ENCODE data around the gene IGFALS.

- TF ChIP-seq CTCF (conservative IDR thresholded peaks at IDR 0.05): no peak
- no peak for TF ChIP-seq EZH2 (IDR thresholded peaks at IDR 0.05; ENCODE audit: low read depth)
Measured at GRCh38 chr16:1747934-1748333, 45.6 kb downstream of the IGFALS start.
